H1 (cell line): ENCODE results near the gene CELSR1. TPM values are rescaled to one million over a fixed set of nuclear protein-coding genes. Genes with fewer than 3 reads are reported as not detected.

Experiments
- HDAC2 ChIP-seq, 2 experiments: fragments of 300-600 bp in 1 of 2; sonication (generic) in 1 of 2; IDR thresholded peaks; 2 replicates each; pipeline ENCODE4 v1.6.1; 2011 to 2012; ENCODE audit warnings: low read depth in 2 of 2, low read length in 2 of 2, mild to moderate bottlenecking in 2 of 2, moderate library complexity in 2 of 2, borderline replicate concordance in 1 of 2, inconsistent platforms in 1 of 2
- polyA plus RNA-seq, 7 experiments: library from polyadenylated mRNA; depleted of rRNA in 3 of 7; stranded (reverse) in 5 of 7; unstranded in 2 of 7; fragments of >200 nt in 5 of 7; fragments of 200-250 nt in 2 of 7; gene quantifications; 1 replicate in 5 of 7; 2 replicates in 1 of 7; 4 replicates in 1 of 7; pipeline versions ENCODE4 v1.2.1 to v1.2.3, GENCODE V29; 2011 to 2013; ENCODE audit warnings: missing spikeins in 2 of 7, mixed read lengths in 2 of 7
- total RNA-seq: library from RNA; stranded (reverse); fragmentation: NEBNext Ultra II Directional; extraction: Animal tissue kit (Norgen Biotek cat#: 25700); gene quantifications from 2 replicates; pipeline ENCODE4 v1.2.1, GENCODE V29; 2021
- TF ChIP-seq, protein P1 (sequence below): fragments of 300-600 bp; sonication (generic); IDR thresholded peaks from 2 replicates; pipeline ENCODE4 v1.7.1; 2012; ENCODE audit warnings: low read length, moderate library complexity, mild to moderate bottlenecking, inconsistent platforms; ENCODE audit not compliant: insufficient replicate concordance

The CELSR1 gene
- total and polyA plus RNA-seq, 2 of the 8 experiments (the other 6 are each of a cell fraction or from before 2014, with no cell fraction given) = 9.0 to 12.4 TPM

- TF ChIP-seq, protein P1, sequence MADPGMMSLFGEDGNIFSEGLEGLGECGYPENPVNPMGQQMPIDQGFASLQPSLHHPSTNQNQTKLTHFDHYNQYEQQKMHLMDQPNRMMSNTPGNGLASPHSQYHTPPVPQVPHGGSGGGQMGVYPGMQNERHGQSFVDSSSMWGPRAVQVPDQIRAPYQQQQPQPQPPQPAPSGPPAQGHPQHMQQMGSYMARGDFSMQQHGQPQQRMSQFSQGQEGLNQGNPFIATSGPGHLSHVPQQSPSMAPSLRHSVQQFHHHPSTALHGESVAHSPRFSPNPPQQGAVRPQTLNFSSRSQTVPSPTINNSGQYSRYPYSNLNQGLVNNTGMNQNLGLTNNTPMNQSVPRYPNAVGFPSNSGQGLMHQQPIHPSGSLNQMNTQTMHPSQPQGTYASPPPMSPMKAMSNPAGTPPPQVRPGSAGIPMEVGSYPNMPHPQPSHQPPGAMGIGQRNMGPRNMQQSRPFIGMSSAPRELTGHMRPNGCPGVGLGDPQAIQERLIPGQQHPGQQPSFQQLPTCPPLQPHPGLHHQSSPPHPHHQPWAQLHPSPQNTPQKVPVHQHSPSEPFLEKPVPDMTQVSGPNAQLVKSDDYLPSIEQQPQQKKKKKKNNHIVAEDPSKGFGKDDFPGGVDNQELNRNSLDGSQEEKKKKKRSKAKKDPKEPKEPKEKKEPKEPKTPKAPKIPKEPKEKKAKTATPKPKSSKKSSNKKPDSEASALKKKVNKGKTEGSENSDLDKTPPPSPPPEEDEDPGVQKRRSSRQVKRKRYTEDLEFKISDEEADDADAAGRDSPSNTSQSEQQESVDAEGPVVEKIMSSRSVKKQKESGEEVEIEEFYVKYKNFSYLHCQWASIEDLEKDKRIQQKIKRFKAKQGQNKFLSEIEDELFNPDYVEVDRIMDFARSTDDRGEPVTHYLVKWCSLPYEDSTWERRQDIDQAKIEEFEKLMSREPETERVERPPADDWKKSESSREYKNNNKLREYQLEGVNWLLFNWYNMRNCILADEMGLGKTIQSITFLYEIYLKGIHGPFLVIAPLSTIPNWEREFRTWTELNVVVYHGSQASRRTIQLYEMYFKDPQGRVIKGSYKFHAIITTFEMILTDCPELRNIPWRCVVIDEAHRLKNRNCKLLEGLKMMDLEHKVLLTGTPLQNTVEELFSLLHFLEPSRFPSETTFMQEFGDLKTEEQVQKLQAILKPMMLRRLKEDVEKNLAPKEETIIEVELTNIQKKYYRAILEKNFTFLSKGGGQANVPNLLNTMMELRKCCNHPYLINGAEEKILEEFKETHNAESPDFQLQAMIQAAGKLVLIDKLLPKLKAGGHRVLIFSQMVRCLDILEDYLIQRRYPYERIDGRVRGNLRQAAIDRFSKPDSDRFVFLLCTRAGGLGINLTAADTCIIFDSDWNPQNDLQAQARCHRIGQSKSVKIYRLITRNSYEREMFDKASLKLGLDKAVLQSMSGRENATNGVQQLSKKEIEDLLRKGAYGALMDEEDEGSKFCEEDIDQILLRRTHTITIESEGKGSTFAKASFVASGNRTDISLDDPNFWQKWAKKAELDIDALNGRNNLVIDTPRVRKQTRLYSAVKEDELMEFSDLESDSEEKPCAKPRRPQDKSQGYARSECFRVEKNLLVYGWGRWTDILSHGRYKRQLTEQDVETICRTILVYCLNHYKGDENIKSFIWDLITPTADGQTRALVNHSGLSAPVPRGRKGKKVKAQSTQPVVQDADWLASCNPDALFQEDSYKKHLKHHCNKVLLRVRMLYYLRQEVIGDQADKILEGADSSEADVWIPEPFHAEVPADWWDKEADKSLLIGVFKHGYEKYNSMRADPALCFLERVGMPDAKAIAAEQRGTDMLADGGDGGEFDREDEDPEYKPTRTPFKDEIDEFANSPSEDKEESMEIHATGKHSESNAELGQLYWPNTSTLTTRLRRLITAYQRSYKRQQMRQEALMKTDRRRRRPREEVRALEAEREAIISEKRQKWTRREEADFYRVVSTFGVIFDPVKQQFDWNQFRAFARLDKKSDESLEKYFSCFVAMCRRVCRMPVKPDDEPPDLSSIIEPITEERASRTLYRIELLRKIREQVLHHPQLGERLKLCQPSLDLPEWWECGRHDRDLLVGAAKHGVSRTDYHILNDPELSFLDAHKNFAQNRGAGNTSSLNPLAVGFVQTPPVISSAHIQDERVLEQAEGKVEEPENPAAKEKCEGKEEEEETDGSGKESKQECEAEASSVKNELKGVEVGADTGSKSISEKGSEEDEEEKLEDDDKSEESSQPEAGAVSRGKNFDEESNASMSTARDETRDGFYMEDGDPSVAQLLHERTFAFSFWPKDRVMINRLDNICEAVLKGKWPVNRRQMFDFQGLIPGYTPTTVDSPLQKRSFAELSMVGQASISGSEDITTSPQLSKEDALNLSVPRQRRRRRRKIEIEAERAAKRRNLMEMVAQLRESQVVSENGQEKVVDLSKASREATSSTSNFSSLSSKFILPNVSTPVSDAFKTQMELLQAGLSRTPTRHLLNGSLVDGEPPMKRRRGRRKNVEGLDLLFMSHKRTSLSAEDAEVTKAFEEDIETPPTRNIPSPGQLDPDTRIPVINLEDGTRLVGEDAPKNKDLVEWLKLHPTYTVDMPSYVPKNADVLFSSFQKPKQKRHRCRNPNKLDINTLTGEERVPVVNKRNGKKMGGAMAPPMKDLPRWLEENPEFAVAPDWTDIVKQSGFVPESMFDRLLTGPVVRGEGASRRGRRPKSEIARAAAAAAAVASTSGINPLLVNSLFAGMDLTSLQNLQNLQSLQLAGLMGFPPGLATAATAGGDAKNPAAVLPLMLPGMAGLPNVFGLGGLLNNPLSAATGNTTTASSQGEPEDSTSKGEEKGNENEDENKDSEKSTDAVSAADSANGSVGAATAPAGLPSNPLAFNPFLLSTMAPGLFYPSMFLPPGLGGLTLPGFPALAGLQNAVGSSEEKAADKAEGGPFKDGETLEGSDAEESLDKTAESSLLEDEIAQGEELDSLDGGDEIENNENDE = no peak
- no peak for TF ChIP-seq HDAC2 (IDR thresholded peaks at IDR 0.05; ENCODE audit: borderline replicate concordance in 1 of 2, low read depth in 2 of 2, low read length in 2 of 2)
Observed at GRCh38 chr22:46355369-46355995, 181.9 kb downstream of the CELSR1 start (continued).
